Vagina (tissue), 2 donors: ENCODE results near the gene SLK. TPM values are rescaled to one million over a fixed set of nuclear protein-coding genes. Genes with fewer than 3 reads are reported as not detected.

Experiments used
- DNase-seq, 2 donors: peaks; one replicate each; pipeline ENCODE4 v3.0.0-alpha.2; 2017; ENCODE audit errors: extremely low spot score in 2 of 2
- H3K27ac ChIP-seq: fragments of 200-600 bp; sonication (generic); one replicate; pipeline ENCODE4 v1.5.1; 2019
- H3K27me3 ChIP-seq: fragments of 200-600 bp; sonication (generic); one replicate; pipeline ENCODE4 v1.5.1; 2019
- H3K36me3 ChIP-seq, 2 donors: fragments of 200-600 bp; sonication (generic); one replicate each; pipeline ENCODE4 v1.5.1; 2017 to 2019
- H3K4me1 ChIP-seq: fragments of 200-600 bp; sonication (generic); one replicate; pipeline ENCODE4 v1.5.1; 2019
- H3K4me3 ChIP-seq, 2 donors: fragments of 200-600 bp; sonication (generic); 1 replicate in 1 of 2; 2 replicates in 1 of 2; pipeline ENCODE4 v1.5.1; 2016 to 2019
- H3K9me3 ChIP-seq: fragments of 200-600 bp; sonication (generic); one replicate; pipeline ENCODE4 v1.5.1; 2019
- CTCF ChIP-seq, 3 experiments: fragments of 450-650 bp in 2 of 3; fragments of 200-600 bp in 1 of 3; sonication (generic) in 1 of 3; IDR thresholded peaks; one replicate each; pipeline ENCODE4 v1.5.1; 2017 to 2019; ENCODE audit warnings: antibody characterized with exemption in 3 of 3, mild to moderate bottlenecking in 2 of 3, moderate library complexity in 2 of 3
- POLR2A ChIP-seq, 2 donors: fragments of 450-650 bp; IDR thresholded peaks; one replicate each; pipeline ENCODE4 v1.6.1; 2017; ENCODE audit warnings: antibody characterized with exemption in 2 of 2, mild to moderate bottlenecking in 2 of 2, moderate library complexity in 2 of 2
- POLR2AphosphoS5 ChIP-seq, 2 donors: sonication (generic); formaldehyde crosslinking; IDR thresholded peaks; one replicate each; pipeline ENCODE4 v1.9.0; 2017; ENCODE audit warnings: antibody characterized with exemption in 2 of 2, mild to moderate bottlenecking in 2 of 2, low read depth in 1 of 2; ENCODE audit not compliant: insufficient read depth in 1 of 2
- intact Hi-C: fragments of 100-400 bp; cut with DNase I; formaldehyde crosslinking; loops from one replicate; pipeline ENCODE4 v1.15.1; 2023
- total RNA-seq: library from RNA; depleted of rRNA; stranded (reverse); fragments of >200 nt; gene quantifications from one replicate; pipeline ENCODE4 v1.2.3, GENCODE V29; 2016

SLK gene
- total RNA-seq, 1 donor from 2014 or later = 50.1 TPM

- no peaks in the 10 kb centered on the region for H3K36me3 ChIP-seq
- no peaks in the 10 kb centered on the region for H3K4me1 ChIP-seq
- no peak for DNase-seq
- intact Hi-C loops = no loop called here
- H3K27me3 ChIP-seq = no peaks in the 10 kb centered on the region
- no peak overlapping the region for H3K4me3 ChIP-seq
- H3K9me3 ChIP-seq = no peaks in the 10 kb centered on the region
- no peak for TF ChIP-seq POLR2AphosphoS5 (IDR thresholded peaks at IDR 0.05; ENCODE audit: insufficient read depth in 1 of 2, low read depth in 1 of 2)
- no peak for TF ChIP-seq CTCF (IDR thresholded peaks at IDR 0.05)
- TF ChIP-seq POLR2A (IDR thresholded peaks at IDR 0.05) = no peak
- H3K27ac ChIP-seq = no peak overlapping the region
Measured at GRCh38 chr10:103951183-103951582, 15.8 kb upstream of the SLK start.

- H3K4me1 ChIP-seq = no peaks in the 10 kb centered on the region
- H3K4me3 ChIP-seq = no peak overlapping the region
- no peak overlapping the region for H3K27ac ChIP-seq
- H3K27me3 ChIP-seq = no peaks in the 10 kb centered on the region
- H3K9me3 ChIP-seq = no peaks in the 10 kb centered on the region
- H3K36me3 ChIP-seq = no peaks in the 10 kb centered on the region
- intact Hi-C loops = no loop called here
- TF ChIP-seq POLR2A (IDR thresholded peaks at IDR 0.05) (no peak), CTCF (IDR thresholded peaks at IDR 0.05) (no peak), POLR2AphosphoS5 (IDR thresholded peaks at IDR 0.05; ENCODE audit: insufficient read depth in 1 of 2, low read depth in 1 of 2) (no peak)
- no peak for DNase-seq
Measured at GRCh38 chr10:103951942-103952341, 15.0 kb upstream of the SLK start.

GRCh38 chr10:103954543-103954942 is 12.4 kb upstream of the SLK start:
- H3K36me3 ChIP-seq = no peaks in the 10 kb centered on the region
- no peak overlapping the region for H3K4me3 ChIP-seq
- TF ChIP-seq CTCF (IDR thresholded peaks at IDR 0.05) (no peak), POLR2A (IDR thresholded peaks at IDR 0.05) (no peak), POLR2AphosphoS5 (IDR thresholded peaks at IDR 0.05; ENCODE audit: insufficient read depth in 1 of 2, low read depth in 1 of 2) (no peak)
- no peak overlapping the region for H3K27ac ChIP-seq
- H3K4me1 ChIP-seq = no peaks in the 10 kb centered on the region
- intact Hi-C loops = no loop called here
- no peaks in the 10 kb centered on the region for H3K27me3 ChIP-seq
- no peaks in the 10 kb centered on the region for H3K9me3 ChIP-seq
- DNase-seq = no peak

GRCh38 chr10:103958996-103959395 is 7.9 kb upstream of the SLK start:
- Histone ChIP-seq H3K4me3 (no peak overlapping the region), H3K36me3 (no peaks in the 10 kb centered on the region), H3K27me3 (no peaks in the 10 kb centered on the region), H3K9me3 (no peaks in the 10 kb centered on the region), H3K4me1 (no peaks in the 10 kb centered on the region), H3K27ac (no peak overlapping the region)
- no peak for DNase-seq
- TF ChIP-seq CTCF (IDR thresholded peaks at IDR 0.05) = no peak
- peak in 1 of 2 donors; percentile 63 for TF ChIP-seq POLR2AphosphoS5 (IDR thresholded peaks at IDR 0.05; ENCODE audit: insufficient read depth in 1 of 2, low read depth in 1 of 2)
- intact Hi-C loops = no loop called here

- intact Hi-C loops = no loop called here
- no peak overlapping the region for H3K4me3 ChIP-seq
Measured at GRCh38 chr10:103960103-103960502, 6.8 kb upstream of the SLK start.

More at GRCh38 chr10:103960103-103960502, 6.8 kb upstream of the SLK start:
- no peaks in the 10 kb centered on the region for H3K36me3 ChIP-seq
- no peaks in the 10 kb centered on the region for H3K4me1 ChIP-seq
- H3K27ac ChIP-seq = no peak overlapping the region
- no peaks in the 10 kb centered on the region for H3K9me3 ChIP-seq
- no peak for TF ChIP-seq POLR2A (IDR thresholded peaks at IDR 0.05)
- no peak for TF ChIP-seq POLR2AphosphoS5 (IDR thresholded peaks at IDR 0.05; ENCODE audit: insufficient read depth in 1 of 2, low read depth in 1 of 2)
- no peak for TF ChIP-seq CTCF (IDR thresholded peaks at IDR 0.05)
- no peaks in the 10 kb centered on the region for H3K27me3 ChIP-seq
- no peak for DNase-seq
